Measurements from ENCODE around the gene TMEM53.

The TMEM53 gene

GRCh38 chr1:44603718-44604117, 70.6 kb downstream of the TMEM53 start:
- no peak for DNase-seq (ENCODE audit: low spot score)
